ENCODE measurements around the gene RAD51AP2. TPM values are rescaled to one million over a fixed set of nuclear protein-coding genes. Genes with fewer than 3 reads are reported as not detected.

Gene RAD51AP2
- total RNA-seq, 1 experiment from 2014 or later, result not detected

- TF ChIP-seq SIN3A (IDR thresholded peaks at IDR 0.05; ENCODE audit: borderline replicate concordance, insufficient read depth, low read depth, low read length), result no peak
- no peak for TF ChIP-seq TCF7L2 (IDR thresholded peaks at IDR 0.05; ENCODE audit: low read depth, low read length)
- no peak for TF ChIP-seq POLR2AphosphoS5 (IDR thresholded peaks at IDR 0.05; ENCODE audit: low read depth, low read length)
- TF ChIP-seq CTCF (IDR thresholded peaks at IDR 0.05), result no peak
- no peak for TF ChIP-seq REST (IDR thresholded peaks at IDR 0.05; ENCODE audit: insufficient read depth in 1 of 2, low read depth in 2 of 2, low read length in 1 of 2)
- Histone ChIP-seq H3K36me3 (ENCODE audit: control insufficient read depth, insufficient read depth, low read length) (no peaks in the 10 kb centered on the region), H3K4me3 (ENCODE audit: low read depth in 2 of 2, low read length in 2 of 2) (no peak overlapping the region), H3K9me3 (ENCODE audit: control insufficient read depth, insufficient read depth, low read depth, low read length) (no peaks in the 10 kb centered on the region), H3K27me3 (ENCODE audit: control insufficient read depth, insufficient read depth, low read length) (peaks cover 2% of the 10 kb centered on the region), H3K4me1 (ENCODE audit: control insufficient read depth, insufficient read depth, low read length) (no peaks in the 10 kb centered on the region), H3K27ac (ENCODE audit: low read length) (no peak overlapping the region)
- ATAC-seq, result no peak
- in situ Hi-C loops (cut with HindIII; ENCODE audit: low pct_unique_long_range_greater_than_20kb, low sequenced_read_pairs), result no loop called here
- intact Hi-C loops (cut with micrococcal nuclease; ENCODE audit: unreplicated experiment), result no loop called here
- CTCF ChIA-PET, result no interaction called here
- POLR2A ChIA-PET, result no interaction called here
- no peak for DNase-seq (ENCODE audit: low read depth, low spot score)
- BruUV-seq (replicated peaks), result no TSS peak
Observed at GRCh38 chr2:17550907-17551306, 32.7 kb upstream of the RAD51AP2 start.

- DNase-seq (ENCODE audit: low read depth, low spot score), result no peak
- ATAC-seq, result no peak
- Histone ChIP-seq H3K27me3 (ENCODE audit: control insufficient read depth, insufficient read depth, low read length) (peaks cover 5% of the 10 kb centered on the region; the same call in 1 of the 2 replicates), H3K36me3 (ENCODE audit: control insufficient read depth, insufficient read depth, low read length) (no peaks in the 10 kb centered on the region), H3K4me1 (ENCODE audit: control insufficient read depth, insufficient read depth, low read length) (no peaks in the 10 kb centered on the region), H3K9me3 (ENCODE audit: control insufficient read depth, insufficient read depth, low read depth, low read length) (no peaks in the 10 kb centered on the region), H3K27ac (ENCODE audit: low read length) (no peak overlapping the region), H3K4me3 (ENCODE audit: low read depth in 2 of 2, low read length in 2 of 2) (no peak overlapping the region)
- CTCF ChIA-PET, result no interaction called here
- no peak for TF ChIP-seq SIN3A (IDR thresholded peaks at IDR 0.05; ENCODE audit: borderline replicate concordance, insufficient read depth, low read depth, low read length)
- TF ChIP-seq CTCF (IDR thresholded peaks at IDR 0.05), result no peak
- no peak for TF ChIP-seq POLR2AphosphoS5 (IDR thresholded peaks at IDR 0.05; ENCODE audit: low read depth, low read length)
- TF ChIP-seq REST (IDR thresholded peaks at IDR 0.05; ENCODE audit: insufficient read depth in 1 of 2, low read depth in 2 of 2, low read length in 1 of 2), result no peak
- no peak for TF ChIP-seq TCF7L2 (IDR thresholded peaks at IDR 0.05; ENCODE audit: low read depth, low read length)
- no TSS peak for BruUV-seq (replicated peaks)
- in situ Hi-C loops (cut with HindIII; ENCODE audit: low pct_unique_long_range_greater_than_20kb, low sequenced_read_pairs), result no loop called here
- POLR2A ChIA-PET, result no interaction called here
- intact Hi-C loops (cut with micrococcal nuclease; ENCODE audit: unreplicated experiment), result no loop called here
Observed at GRCh38 chr2:17547737-17548136, 29.5 kb upstream of the RAD51AP2 start.

Measured in Panc1 (cell line).